MM.1S (cell line): ENCODE measurements around the gene TOMM6.

Source experiments
- DNase-seq: peaks from one replicate; pipeline ENCODE4 v3.0.0-alpha.2; 2015
- H2AFZ ChIP-seq: fragments of 300-600 bp; sonication (generic); 2 replicates; pipeline ENCODE4 v1.6.0; 2016; ENCODE audit warnings: antibody characterized with exemption, low read length
- H3F3A ChIP-seq: fragments of 300-600 bp; sonication (generic); 2 replicates; pipeline ENCODE4 v1.6.1; 2016; ENCODE audit warnings: mild to moderate bottlenecking, antibody characterized with exemption, low read length, moderate library complexity, mixed read lengths; ENCODE audit not compliant: insufficient read depth
- H3K27ac ChIP-seq: fragments of 300-600 bp; sonication (generic); 2 replicates; pipeline ENCODE4 v1.5.1; 2016; ENCODE audit warnings: mild to moderate bottlenecking, low read length
- H3K27me3 ChIP-seq: fragments of 300-600 bp; sonication (generic); replicated peaks from 2 replicates; pipeline ENCODE4 v1.6.0; 2016; ENCODE audit warnings: low read length; ENCODE audit not compliant: insufficient read depth
- H3K36me3 ChIP-seq: fragments of 300-600 bp; sonication (generic); replicated peaks from 2 replicates; pipeline ENCODE4 v1.6.1; 2016; ENCODE audit warnings: mild to moderate bottlenecking, low read length, mixed read lengths; ENCODE audit not compliant: insufficient read depth
- H3K4me1 ChIP-seq: fragments of 300-600 bp; sonication (generic); 2 replicates; pipeline ENCODE4 v1.6.1; 2016; ENCODE audit warnings: low read length, mixed read lengths
- H3K4me2 ChIP-seq: fragments of 300-600 bp; sonication (generic); 2 replicates; pipeline ENCODE4 v1.6.0; 2016; ENCODE audit warnings: low read depth, low read length
- H3K4me3 ChIP-seq: fragments of 300-600 bp; sonication (generic); 2 replicates; pipeline ENCODE4 v1.5.1; 2016; ENCODE audit warnings: low read length, mixed read lengths
- H3K79me2 ChIP-seq: fragments of 300-600 bp; sonication (generic); 2 replicates; pipeline ENCODE4 v1.6.1; 2016; ENCODE audit warnings: mixed run types, low read length, mixed read lengths
- H3K9ac ChIP-seq: fragments of 300-600 bp; sonication (generic); 2 replicates; pipeline ENCODE4 v1.6.1; 2016; ENCODE audit warnings: low read length, mixed read lengths
- H3K9me2 ChIP-seq: fragments of 300-600 bp; sonication (generic); replicated peaks from 2 replicates; pipeline ENCODE4 v1.6.1; 2016; ENCODE audit warnings: mild to moderate bottlenecking, low read length, mixed read lengths; ENCODE audit not compliant: insufficient read depth
- H3K9me3 ChIP-seq: fragments of 300-600 bp; sonication (generic); replicated peaks from 2 replicates; pipeline ENCODE4 v1.6.1; 2016; ENCODE audit warnings: mild to moderate bottlenecking, low read length, mixed read lengths; ENCODE audit not compliant: insufficient read depth
- H4K20me1 ChIP-seq: fragments of 300-600 bp; sonication (generic); 2 replicates; pipeline ENCODE4 v1.6.1; 2016; ENCODE audit warnings: mild to moderate bottlenecking, low read length, moderate library complexity, mixed read lengths; ENCODE audit not compliant: insufficient read depth
- CTCF ChIP-seq: fragments of 300-600 bp; sonication (generic); IDR thresholded peaks from 2 replicates; pipeline ENCODE4 v1.5.1; 2016; ENCODE audit warnings: antibody characterized with exemption, low read length, mixed read lengths
- EZH2 ChIP-seq: fragments of 300-600 bp; sonication (generic); optimal IDR thresholded peaks from 2 replicates; pipeline ENCODE3; 2017; ENCODE audit warnings: low read depth, mild to moderate bottlenecking, antibody characterized with exemption, low read length, mixed read lengths
- EZH2phosphoT487 ChIP-seq: fragments of 300-600 bp; sonication (generic); IDR thresholded peaks from 2 replicates; pipeline ENCODE4 v1.6.1; 2018; ENCODE audit warnings: antibody characterized with exemption, low read length

Gene TOMM6

GRCh38 chr6:41779788-41780550 is 7.5 kb upstream of the TOMM6 start, which contains the start of gene FRS3:
FRS3 (minus strand) TSS chr6:41779900; CDS start chr6:41776987, 2,913 bp downstream.
- Histone ChIP-seq H3F3A (no peaks in the 10 kb centered on the region), H3K79me2 (no peaks in the 10 kb centered on the region), H4K20me1 (no peaks in the 10 kb centered on the region), H3K9me2 (no peaks in the 10 kb centered on the region), H2AFZ (peak within 1 kb of the TSS; percentile 93), H3K4me1 (peaks cover 5% of the 10 kb centered on the region; the same call in 1 of the 2 replicates), H3K4me3 (peak within 1 kb of the TSS; percentile 89), H3K9me3 (no peaks in the 10 kb centered on the region), H3K4me2 (peak within 1 kb of the TSS; percentile 92), H3K27me3 (peaks cover 39% of the 10 kb centered on the region), H3K9ac (peak within 1 kb of the TSS; percentile 55; the same call in 1 of the 2 replicates), H3K36me3 (no peaks in the 10 kb centered on the region), H3K27ac (no peak within 1 kb of the TSS)
- DNase-seq = peak; percentile 94
- peak; percentile 88 for TF ChIP-seq CTCF
- TF ChIP-seq EZH2phosphoT487 = no peak
- no peak for TF ChIP-seq EZH2

GRCh38 chr6:41780551-41781365 is 6.7 kb upstream of the TOMM6 start, which contains the start of gene PRICKLE4:
PRICKLE4 (plus strand) TSS chr6:41780782; CDS start chr6:41783474, 2,692 bp downstream.
- no peaks in the 10 kb centered on the region for H3K9me3 ChIP-seq
- no peaks in the 10 kb centered on the region for H3K9me2 ChIP-seq
- H3K9ac ChIP-seq = peak within 1 kb of the TSS; percentile 18; the same call in 1 of the 2 replicates
- no peaks in the 10 kb centered on the region for H3K36me3 ChIP-seq
- peaks cover 6% of the 10 kb centered on the region for H3K4me1 ChIP-seq
- H3K4me2 ChIP-seq = peak within 1 kb of the TSS; percentile 92
- H4K20me1 ChIP-seq = no peaks in the 10 kb centered on the region
- no peak within 1 kb of the TSS for H3K27ac ChIP-seq
- TF ChIP-seq EZH2 (no peak), CTCF (no peak), EZH2phosphoT487 (no peak)
- no peaks in the 10 kb centered on the region for H3F3A ChIP-seq
- peak within 1 kb of the TSS; percentile 93 for H2AFZ ChIP-seq
- H3K4me3 ChIP-seq = peak within 1 kb of the TSS; percentile 89
- no peaks in the 10 kb centered on the region for H3K79me2 ChIP-seq
- DNase-seq = no peak
- H3K27me3 ChIP-seq = peaks cover 47% of the 10 kb centered on the region

DNA sequence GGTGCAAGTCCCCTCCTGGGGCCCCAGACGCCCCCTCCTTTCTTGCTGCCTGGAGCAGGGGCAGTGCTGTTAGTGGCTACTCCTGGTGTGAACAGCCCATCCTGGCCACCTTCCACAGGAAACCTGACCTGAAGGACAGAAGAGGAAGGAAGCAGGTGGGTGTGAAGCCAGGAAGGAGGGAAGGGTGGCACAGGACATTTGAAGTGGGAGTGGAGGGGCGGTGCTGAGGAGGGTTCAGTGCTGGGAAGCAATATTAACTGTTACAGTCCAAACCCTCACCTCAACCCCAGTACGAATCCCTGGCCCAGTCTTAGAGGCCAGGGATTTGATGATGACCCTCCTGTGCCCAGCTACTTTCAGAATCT is 6.1 kb upstream of the TOMM6 start:
- no peak overlapping the region for H3K4me2 ChIP-seq
- no peak overlapping the region for H3K4me3 ChIP-seq
- no peak overlapping the region for H3K9ac ChIP-seq
- no peaks in the 10 kb centered on the region for H3K79me2 ChIP-seq
- no peak overlapping the region for H2AFZ ChIP-seq
- no peaks in the 10 kb centered on the region for H4K20me1 ChIP-seq
- DNase-seq = no peak
- TF ChIP-seq CTCF (no peak), EZH2 (no peak), EZH2phosphoT487 (no peak)
- H3K4me1 ChIP-seq = peaks cover 9% of the 10 kb centered on the region
- H3K27ac ChIP-seq = no peak overlapping the region
- no peaks in the 10 kb centered on the region for H3K36me3 ChIP-seq
- no peaks in the 10 kb centered on the region for H3F3A ChIP-seq
- no peaks in the 10 kb centered on the region for H3K9me3 ChIP-seq
- H3K9me2 ChIP-seq = no peaks in the 10 kb centered on the region
- H3K27me3 ChIP-seq = peaks cover 48% of the 10 kb centered on the region
